T-helper 1 cell treated with Interleukin-12 subunit alpha and Interleukin-12 subunit beta and Interleukin-4 antibody, amounts not matched to agents 30 μg/mL and 1 μg/mL, for 36 hours (primary cell): ENCODE measurements around the gene CRHR1.

Source experiments
- H3K27ac Mint-ChIP-seq: one replicate; pipeline ENCODE4 v1.8.0; 2021; ENCODE audit warnings: mild to moderate bottlenecking, mixed read lengths
- H3K27me3 Mint-ChIP-seq: one replicate; pipeline ENCODE4 v1.8.0; 2021; ENCODE audit warnings: low read depth, mixed read lengths
- H3K36me3 Mint-ChIP-seq: one replicate; pipeline ENCODE4 v1.8.0; 2021; ENCODE audit warnings: low read depth, mixed read lengths
- H3K4me1 Mint-ChIP-seq: one replicate; pipeline ENCODE4 v1.8.0; 2021; ENCODE audit warnings: low read depth, mixed read lengths
- H3K4me3 Mint-ChIP-seq: one replicate; pipeline ENCODE4 v1.8.0; 2021; ENCODE audit warnings: mild to moderate bottlenecking, moderate library complexity, mixed read lengths
- H3K9me3 Mint-ChIP-seq: one replicate; pipeline ENCODE4 v1.8.0; 2021; ENCODE audit warnings: mixed read lengths

CRHR1 gene

DNA sequence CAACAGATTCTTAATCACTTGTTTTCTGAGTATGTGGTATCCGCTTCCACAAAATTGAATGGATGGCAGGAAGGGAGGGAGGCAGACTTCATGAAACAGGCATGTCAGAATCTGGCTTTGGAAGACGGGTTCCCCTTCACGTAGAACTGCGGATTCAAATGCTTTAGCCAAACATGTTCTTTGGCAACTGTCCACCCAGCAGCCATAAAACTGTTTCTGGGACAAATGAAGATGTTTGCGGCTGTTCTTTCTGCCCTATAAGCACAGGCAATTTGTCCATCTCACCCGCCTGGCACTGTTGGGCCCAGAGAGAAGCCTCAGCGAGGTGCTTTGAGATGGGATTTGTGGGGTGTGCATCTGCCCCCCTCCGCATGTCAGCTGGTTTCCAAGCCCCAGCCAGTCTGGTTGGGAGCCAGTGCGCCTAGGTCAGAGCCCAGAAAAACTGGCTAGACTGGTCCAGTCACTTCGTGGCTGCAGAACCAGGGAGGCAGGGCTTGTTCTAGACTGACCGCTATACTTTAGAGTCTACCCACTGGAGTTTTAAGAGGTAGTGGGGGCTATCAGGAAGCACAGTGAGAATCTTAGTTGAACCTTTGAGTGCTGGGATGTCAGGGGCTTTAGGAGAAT is 6.3 kb downstream of the CRHR1 start:
- Mint-ChIP-seq H3K4me3 (no peak overlapping the region), H3K9me3 (no peaks in the 10 kb centered on the region), H3K4me1 (no peaks in the 10 kb centered on the region), H3K27ac (no peak overlapping the region), H3K27me3 (peaks cover 66% of the 10 kb centered on the region), H3K36me3 (no peaks in the 10 kb centered on the region)

- Mint-ChIP-seq H3K27me3 (peaks cover 63% of the 10 kb centered on the region), H3K4me1 (no peaks in the 10 kb centered on the region), H3K4me3 (no peak overlapping the region), H3K27ac (no peak overlapping the region), H3K9me3 (no peaks in the 10 kb centered on the region), H3K36me3 (no peaks in the 10 kb centered on the region)
These were observed 7.0 kb downstream of the CRHR1 start for GRCh38 chr17:45791041-45791582.

DNA sequence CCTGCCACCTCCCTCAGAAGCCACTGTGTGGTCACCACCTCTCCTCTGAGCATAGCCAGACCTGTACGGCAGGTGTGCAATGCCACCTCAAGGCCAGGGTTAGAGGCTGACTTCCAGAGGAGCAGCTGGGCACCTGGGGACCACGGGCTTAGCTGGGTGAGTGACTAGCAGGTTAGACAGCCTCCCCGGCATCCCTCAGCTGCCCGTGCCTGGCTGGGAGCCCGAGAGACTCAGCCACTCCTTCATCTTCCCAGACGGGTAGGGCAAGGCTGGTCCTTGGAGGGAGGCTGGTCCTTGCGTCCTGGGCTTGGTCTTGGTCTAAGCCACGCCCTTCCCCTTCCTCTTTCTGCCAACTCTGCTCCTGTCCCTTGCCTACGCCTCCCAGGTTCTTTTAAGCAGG is 7.8 kb downstream of the CRHR1 start:
- H3K4me1 Mint-ChIP-seq: no peaks in the 10 kb centered on the region
- no peak overlapping the region for H3K4me3 Mint-ChIP-seq
- H3K36me3 Mint-ChIP-seq: no peaks in the 10 kb centered on the region
- no peak overlapping the region for H3K27ac Mint-ChIP-seq
- peaks cover 61% of the 10 kb centered on the region for H3K27me3 Mint-ChIP-seq
- no peaks in the 10 kb centered on the region for H3K9me3 Mint-ChIP-seq

GRCh38 chr17:45792437-45792836 is 8.3 kb downstream of the CRHR1 start:
- no peak overlapping the region for H3K27ac Mint-ChIP-seq
- no peaks in the 10 kb centered on the region for H3K9me3 Mint-ChIP-seq
- H3K36me3 Mint-ChIP-seq: no peaks in the 10 kb centered on the region
- H3K4me3 Mint-ChIP-seq: no peak overlapping the region
- no peaks in the 10 kb centered on the region for H3K4me1 Mint-ChIP-seq
- H3K27me3 Mint-ChIP-seq: peaks cover 56% of the 10 kb centered on the region

DNA sequence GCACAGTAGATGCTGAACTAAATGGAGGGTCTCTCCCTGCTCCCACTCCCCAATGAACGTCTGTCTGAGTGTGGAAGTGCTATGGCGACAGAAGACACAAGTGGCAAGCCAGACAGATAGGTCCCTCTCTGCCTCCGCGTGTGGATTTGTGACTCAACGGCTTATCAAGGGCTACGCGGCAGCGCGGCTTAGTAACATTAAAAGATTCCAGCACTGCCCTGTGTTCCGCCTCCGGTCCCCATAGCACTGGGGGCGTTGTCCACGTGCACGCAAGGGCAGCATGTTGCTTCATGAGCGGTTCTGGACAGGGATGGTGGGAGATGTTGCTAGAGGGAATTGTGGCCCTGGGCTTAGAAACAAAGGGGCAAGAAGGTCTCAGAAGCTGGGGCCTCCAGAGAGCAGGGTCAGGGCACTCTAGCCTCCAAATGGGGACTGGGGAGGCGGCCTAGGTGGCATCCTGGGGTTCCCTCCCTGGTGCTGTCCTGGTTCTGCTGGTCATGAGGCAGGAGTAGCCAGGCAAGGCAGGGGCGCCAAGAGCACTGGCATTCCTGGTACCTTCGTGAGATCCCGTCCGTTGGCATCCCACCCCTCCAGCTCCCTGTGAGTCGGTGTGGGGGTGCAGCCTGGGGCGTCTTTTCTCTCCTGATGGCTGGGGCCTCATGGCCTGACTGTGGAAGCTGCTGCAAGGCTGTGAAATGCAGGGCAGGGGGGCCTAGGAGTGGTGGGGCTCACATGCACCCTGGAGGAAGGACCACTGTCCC is 9.1 kb downstream of the CRHR1 start:
- H3K4me1 Mint-ChIP-seq: no peaks in the 10 kb centered on the region
- H3K4me3 Mint-ChIP-seq: no peak overlapping the region
- H3K36me3 Mint-ChIP-seq: no peaks in the 10 kb centered on the region
- no peak overlapping the region for H3K27ac Mint-ChIP-seq
- peaks cover 50% of the 10 kb centered on the region for H3K27me3 Mint-ChIP-seq
- no peaks in the 10 kb centered on the region for H3K9me3 Mint-ChIP-seq

- H3K36me3 Mint-ChIP-seq: no peaks in the 10 kb centered on the region
- H3K27me3 Mint-ChIP-seq: peaks cover 42% of the 10 kb centered on the region
- H3K4me3 Mint-ChIP-seq: no peak overlapping the region
- H3K4me1 Mint-ChIP-seq: no peaks in the 10 kb centered on the region
- no peaks in the 10 kb centered on the region for H3K9me3 Mint-ChIP-seq
- H3K27ac Mint-ChIP-seq: no peak overlapping the region
These were observed 9.9 kb downstream of the CRHR1 start for GRCh38 chr17:45793999-45794540.

- Mint-ChIP-seq H3K4me1 (no peaks in the 10 kb centered on the region), H3K27me3 (peaks cover 35% of the 10 kb centered on the region), H3K36me3 (no peaks in the 10 kb centered on the region), H3K4me3 (no peak overlapping the region), H3K27ac (no peak overlapping the region), H3K9me3 (no peaks in the 10 kb centered on the region)
These were observed 10.7 kb downstream of the CRHR1 start for GRCh38 chr17:45794840-45795239.

DNA sequence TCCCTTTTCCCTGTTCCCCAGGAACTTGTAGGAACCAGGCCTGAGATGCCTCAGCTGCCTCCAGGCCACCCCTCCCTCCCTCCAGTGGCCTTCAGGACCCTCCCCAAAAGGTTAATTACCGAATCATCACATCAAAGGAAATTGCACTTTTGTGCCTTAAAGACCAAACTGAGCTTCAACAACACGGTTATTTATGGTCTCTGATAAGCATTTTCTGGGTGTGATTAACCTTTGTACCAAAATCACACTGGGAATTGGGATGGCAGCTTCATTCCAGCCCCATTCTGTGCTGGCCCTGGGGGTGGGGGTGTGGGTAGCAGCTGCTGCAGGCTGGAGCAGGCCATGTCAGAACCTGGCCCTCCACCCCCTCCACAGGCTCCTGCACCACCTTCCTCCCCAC is 16.7 kb downstream of the CRHR1 start:
- H3K4me3 Mint-ChIP-seq: no peak overlapping the region
- H3K36me3 Mint-ChIP-seq: no peaks in the 10 kb centered on the region
- no peaks in the 10 kb centered on the region for H3K4me1 Mint-ChIP-seq
- H3K27ac Mint-ChIP-seq: no peak overlapping the region
- H3K9me3 Mint-ChIP-seq: no peaks in the 10 kb centered on the region
- H3K27me3 Mint-ChIP-seq: peaks cover 20% of the 10 kb centered on the region

- H3K27ac Mint-ChIP-seq: no peak overlapping the region
- H3K27me3 Mint-ChIP-seq: peaks cover 17% of the 10 kb centered on the region
- no peak overlapping the region for H3K4me3 Mint-ChIP-seq
These were observed 17.3 kb downstream of the CRHR1 start for GRCh38 chr17:45801421-45801820.

GRCh38 chr17:45808845-45809244 is 24.7 kb downstream of the CRHR1 start:
- Mint-ChIP-seq H3K9me3 (no peaks in the 10 kb centered on the region), H3K36me3 (no peaks in the 10 kb centered on the region), H3K27ac (no peak overlapping the region), H3K4me1 (no peaks in the 10 kb centered on the region), H3K4me3 (no peak overlapping the region), H3K27me3 (peaks cover 16% of the 10 kb centered on the region)

More at GRCh38 chr17:45801421-45801820, 17.3 kb downstream of the CRHR1 start:
- H3K4me1 Mint-ChIP-seq: no peaks in the 10 kb centered on the region
- no peaks in the 10 kb centered on the region for H3K9me3 Mint-ChIP-seq
- H3K36me3 Mint-ChIP-seq: no peaks in the 10 kb centered on the region

DNA sequence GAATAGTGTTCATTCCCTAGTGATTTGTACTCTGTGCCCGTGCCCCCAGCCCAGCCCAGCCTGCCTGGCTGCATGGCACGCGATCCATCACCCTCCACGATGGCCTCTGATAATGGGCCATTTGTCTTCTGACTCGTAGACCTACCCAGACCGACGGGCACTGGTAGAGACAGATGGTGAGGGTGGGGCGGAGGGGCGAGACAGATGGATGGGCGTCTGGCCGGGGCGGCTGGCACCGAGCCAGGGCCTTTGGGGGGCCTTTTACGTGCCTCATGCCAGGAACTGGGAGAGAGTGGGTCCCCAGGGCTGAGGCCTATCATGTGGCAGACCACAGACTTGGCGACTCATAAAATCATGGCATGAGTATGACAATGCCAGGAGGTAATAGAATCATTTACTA is 25.4 kb downstream of the CRHR1 start:
- Mint-ChIP-seq H3K36me3 (no peaks in the 10 kb centered on the region), H3K27ac (no peak overlapping the region), H3K27me3 (peaks cover 16% of the 10 kb centered on the region), H3K4me3 (no peak overlapping the region), H3K4me1 (no peaks in the 10 kb centered on the region), H3K9me3 (no peaks in the 10 kb centered on the region)

- no peaks in the 10 kb centered on the region for H3K36me3 Mint-ChIP-seq
- H3K9me3 Mint-ChIP-seq: no peaks in the 10 kb centered on the region
- peaks cover 6% of the 10 kb centered on the region for H3K27me3 Mint-ChIP-seq
- H3K4me3 Mint-ChIP-seq: no peak overlapping the region
- no peak overlapping the region for H3K27ac Mint-ChIP-seq
- no peaks in the 10 kb centered on the region for H3K4me1 Mint-ChIP-seq
These were observed 28.0 kb downstream of the CRHR1 start for GRCh38 chr17:45812102-45812501.

GRCh38 chr17:45813048-45813725 is 29.1 kb downstream of the CRHR1 start:
- no peak overlapping the region for H3K27ac Mint-ChIP-seq
- H3K4me1 Mint-ChIP-seq: no peaks in the 10 kb centered on the region
- H3K36me3 Mint-ChIP-seq: no peaks in the 10 kb centered on the region
- H3K27me3 Mint-ChIP-seq: peaks cover 4% of the 10 kb centered on the region
- H3K4me3 Mint-ChIP-seq: no peak overlapping the region
- H3K9me3 Mint-ChIP-seq: no peaks in the 10 kb centered on the region

DNA sequence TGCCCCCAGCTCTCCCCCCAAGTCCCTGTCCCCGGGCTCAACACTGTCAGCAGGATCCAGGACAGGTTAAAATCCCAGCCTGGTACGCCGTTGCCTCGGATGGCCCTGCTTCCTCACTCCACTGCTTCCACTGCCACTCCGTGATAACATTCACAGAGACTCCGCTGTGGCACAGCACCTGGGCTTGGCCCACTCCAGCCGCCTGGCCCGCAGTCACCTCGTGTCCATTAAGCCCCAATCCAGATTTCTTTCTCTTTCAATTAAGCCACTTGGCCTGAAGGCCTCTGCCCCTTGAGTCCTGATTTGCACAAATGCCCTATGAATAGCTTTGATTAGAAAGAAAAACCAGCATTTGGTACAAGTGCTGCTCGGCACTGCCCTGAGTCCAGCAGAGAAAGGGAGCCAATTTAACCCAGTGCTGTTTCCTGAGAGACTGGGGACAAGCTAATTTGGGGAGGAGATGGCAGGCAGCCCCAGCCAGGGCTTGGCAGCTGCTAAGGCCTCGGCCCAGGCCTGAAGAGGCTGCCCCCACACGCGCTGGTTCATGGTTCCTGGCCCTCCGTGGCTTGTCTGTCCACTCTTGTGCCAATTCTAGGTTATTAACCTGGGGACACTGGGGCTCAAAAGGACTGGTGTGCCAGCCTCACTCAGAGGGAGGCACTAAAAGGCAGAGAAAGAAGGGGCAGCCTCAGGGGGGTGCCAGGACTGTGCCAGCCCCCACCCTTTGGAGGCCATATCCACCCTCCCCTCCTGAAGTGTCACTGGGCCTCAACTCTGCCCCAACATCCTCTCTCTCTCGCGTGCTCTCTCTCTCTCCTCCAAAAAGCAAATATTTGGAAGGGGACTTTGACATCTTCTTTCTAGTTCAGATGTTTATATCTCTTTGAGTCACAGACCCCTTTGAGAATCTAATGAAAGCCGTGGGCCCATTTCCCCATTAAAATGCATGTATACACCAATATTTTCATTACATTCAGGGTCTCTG is 30.8 kb downstream of the CRHR1 start:
- Mint-ChIP-seq H3K9me3 (no peaks in the 10 kb centered on the region), H3K4me1 (no peaks in the 10 kb centered on the region), H3K4me3 (no peak overlapping the region), H3K27ac (no peak overlapping the region), H3K27me3 (peaks cover 4% of the 10 kb centered on the region), H3K36me3 (no peaks in the 10 kb centered on the region)
